GM18873 (cell line): ENCODE results near the gene FHDC1.

Source experiments
- ATAC-seq: cut with Tn5 transposase; IDR thresholded peaks from one replicate; pipeline ENCODE4 v1.9.1; 2021; ENCODE audit warnings: mild to moderate bottlenecking, moderate library complexity, moderate number of reproducible peaks; ENCODE audit not compliant: unreplicated experiment, low FRiP score

FHDC1 gene

GRCh38 chr4:153001626-153002025 is 65.5 kb downstream of the FHDC1 start:
- no peak for ATAC-seq

DNA sequence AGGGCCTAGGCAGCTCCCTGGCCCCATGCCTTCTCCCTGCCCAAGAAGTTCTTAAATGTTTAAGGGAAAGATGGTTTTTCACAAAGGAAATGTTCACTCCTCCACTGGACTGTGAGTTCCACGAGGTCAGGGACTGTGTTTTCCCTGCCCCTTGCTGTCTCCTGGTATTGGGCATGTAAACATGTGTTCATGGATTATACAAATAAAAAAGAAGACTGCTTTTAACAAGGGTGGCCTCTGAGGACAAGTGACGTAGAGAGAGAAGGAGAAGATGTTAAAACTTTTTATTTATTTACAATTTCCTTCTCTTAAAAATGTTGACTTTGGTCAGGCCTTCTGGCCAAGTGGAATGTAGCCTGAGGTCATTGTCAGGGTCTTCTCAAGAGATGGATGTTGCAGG is 66.0 kb downstream of the FHDC1 start:
- ATAC-seq, result no peak

- no peak for ATAC-seq
Measured at GRCh38 chr4:153004081-153004850, 68.1 kb downstream of the FHDC1 start.

DNA sequence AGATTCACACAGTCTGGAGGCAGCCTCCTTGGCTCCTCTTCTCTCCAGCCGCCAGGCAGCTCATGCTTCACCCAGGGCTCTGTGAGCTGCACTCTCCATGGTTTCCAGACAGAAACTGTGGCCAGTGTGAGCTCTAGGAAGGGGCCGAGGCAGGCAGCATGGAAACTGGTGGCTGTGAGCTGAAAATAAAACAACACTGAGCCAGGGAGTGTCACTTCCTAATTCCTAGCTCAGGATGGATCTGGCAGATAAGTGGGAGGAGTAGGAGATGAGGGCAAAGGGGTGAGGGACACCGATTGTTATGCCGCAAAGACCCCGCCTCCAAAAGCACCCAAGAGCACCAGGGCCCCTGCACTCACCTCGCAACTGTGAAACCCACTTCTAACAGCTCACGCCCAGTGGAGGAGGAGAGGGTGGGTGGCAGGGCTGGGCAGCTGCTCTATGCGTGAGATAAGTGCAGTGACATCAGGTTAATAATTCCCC is 69.8 kb downstream of the FHDC1 start:
- no peak for ATAC-seq

GRCh38 chr4:153008578-153009199 is 72.6 kb downstream of the FHDC1 start:
- ATAC-seq, result peak; percentile 80

- ATAC-seq, result no peak
Measured at GRCh38 chr4:153010146-153010545, 74.0 kb downstream of the FHDC1 start.

DNA sequence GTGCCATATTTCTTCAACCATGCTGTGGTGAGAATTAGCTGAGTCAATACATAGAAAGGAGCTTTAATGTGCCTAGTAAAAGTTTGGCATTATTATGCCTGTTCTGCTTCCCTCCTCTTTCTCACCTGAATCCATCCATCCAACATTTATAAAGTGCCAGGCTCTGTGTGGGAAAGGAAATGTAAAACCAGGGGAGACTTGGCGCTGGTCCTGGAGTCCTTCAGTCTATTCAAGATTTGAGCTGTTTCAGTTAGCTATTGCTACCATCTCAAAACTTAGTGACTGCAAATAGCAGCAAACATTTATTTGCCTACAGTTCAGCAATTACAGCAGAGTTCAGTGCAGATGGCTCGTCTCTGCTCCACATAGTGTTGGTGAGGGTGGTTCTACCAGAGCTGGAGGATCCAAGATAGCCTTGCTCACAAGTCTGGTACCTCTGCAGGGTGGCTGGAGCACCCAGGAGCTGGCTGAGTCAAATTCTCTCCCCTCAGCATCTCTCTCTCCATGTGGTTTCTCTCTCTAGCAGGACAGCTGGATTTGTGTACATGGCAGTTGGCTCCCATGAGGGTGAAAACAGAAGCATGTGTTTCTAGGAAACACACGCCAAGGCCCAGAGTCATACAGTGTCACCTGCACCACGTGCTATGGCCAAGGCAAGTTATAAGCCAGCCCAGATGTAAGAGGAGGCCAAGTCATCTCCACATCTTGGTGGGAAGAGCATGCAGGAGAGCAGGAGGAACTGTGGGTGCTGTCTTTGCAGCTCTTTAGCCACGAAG is 77.3 kb downstream of the FHDC1 start:
- no peak for ATAC-seq

DNA sequence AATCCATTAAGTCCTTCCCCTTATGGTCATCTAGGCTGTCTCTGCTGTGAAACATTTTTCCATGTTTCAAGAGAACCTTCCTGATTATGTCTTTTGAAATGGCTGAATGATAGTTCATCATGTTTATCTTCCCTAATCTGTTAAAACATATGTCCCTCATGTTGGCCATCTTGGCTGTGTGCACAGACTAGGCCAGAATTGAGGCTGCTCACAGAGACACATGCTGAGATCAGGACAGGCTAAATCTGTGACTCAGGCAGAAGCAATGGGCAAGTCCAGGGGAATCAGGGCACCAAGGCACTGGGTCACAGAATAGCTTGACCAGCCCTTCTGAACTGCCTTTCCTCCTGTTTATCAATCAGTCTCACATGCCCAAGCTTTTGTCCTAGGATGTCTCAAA is 78.3 kb downstream of the FHDC1 start:
- ATAC-seq, result no peak

DNA sequence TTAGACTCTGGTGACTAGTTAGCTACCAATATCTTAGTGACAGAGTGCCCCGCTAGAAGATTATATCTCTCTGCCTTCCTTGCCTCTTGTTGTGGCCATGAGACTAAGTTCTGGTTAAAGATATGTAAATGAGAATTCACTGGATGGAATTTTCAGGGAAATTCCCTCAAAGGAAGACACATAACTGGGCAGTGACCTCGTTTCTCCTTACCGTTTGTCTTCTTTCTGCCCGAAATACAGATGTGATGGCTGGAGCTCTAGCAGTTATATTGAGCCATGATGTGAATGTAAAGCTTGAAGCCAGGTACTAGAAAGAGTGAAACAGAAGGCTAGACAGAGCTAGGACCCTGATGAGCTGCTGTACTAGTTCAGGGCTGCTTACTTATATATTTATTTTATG is 80.5 kb downstream of the FHDC1 start:
- ATAC-seq, result no peak

GRCh38 chr4:153018031-153018430 is 81.9 kb downstream of the FHDC1 start:
- ATAC-seq, result no peak

GRCh38 chr4:153018684-153019083 is 82.6 kb downstream of the FHDC1 start:
- ATAC-seq, result no peak

DNA sequence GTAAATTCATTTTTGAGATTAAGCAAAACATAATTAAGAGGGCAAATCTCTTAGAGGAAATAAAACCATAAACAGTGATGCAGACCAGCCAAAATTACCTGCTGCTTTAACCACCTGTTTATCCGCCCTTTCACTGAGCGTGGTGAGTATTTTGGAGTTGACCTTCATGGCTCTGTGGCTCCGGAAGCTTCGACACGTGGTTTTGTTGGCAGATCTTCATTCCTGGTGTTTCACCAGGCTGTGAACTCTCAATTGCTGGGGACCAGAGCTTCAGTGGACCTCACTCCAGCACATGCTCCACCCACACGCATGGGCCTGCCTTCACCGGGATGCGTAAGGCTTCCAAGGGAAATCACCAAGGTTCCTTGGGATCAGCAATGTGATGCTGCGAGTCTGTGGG is 83.8 kb downstream of the FHDC1 start:
- ATAC-seq, result no peak

- no peak for ATAC-seq
Measured at GRCh38 chr4:153020457-153020856, 84.3 kb downstream of the FHDC1 start.

DNA sequence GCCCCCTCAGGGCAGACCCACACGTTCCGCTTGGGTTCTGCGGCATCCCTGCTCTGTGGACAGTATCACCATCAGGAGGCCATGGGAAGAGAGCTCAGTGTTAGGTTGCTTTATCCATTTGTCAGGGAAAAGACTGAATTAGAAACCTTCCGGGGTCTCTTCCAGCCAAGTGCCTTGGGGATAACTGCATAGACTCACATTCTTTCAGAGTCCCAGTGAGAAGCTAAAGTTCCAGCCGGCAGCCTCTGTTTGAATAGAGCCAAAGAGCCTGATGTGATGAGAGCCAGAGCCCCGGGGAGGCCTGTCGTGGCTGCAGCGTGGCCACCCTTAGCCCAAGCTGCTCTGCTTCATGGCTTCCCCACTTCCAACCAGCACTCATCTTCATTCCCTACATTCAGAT is 85.2 kb downstream of the FHDC1 start:
- ATAC-seq, result no peak

DNA sequence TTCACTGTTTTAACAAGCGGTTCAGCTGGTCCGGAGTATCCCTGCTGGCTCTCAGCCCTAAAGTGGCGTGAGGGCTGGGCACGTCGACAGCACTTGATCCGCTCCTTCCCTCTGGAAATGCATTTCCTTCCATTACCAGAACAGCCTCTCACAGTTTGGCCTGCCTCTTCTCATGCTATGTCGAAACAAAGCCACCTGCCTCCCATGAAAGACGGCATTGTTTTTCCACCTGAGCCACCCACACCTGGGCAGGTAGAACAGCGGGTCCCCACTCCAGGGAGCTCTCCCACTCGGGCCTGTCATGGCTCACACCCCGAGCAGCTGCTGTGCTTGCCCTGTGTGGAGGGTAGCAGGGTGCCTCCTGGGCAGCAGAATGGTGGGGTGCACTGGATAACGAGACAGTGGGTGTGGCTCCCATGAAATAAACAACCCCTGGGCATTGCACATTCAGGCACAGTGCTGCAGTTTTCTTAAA is 86.2 kb downstream of the FHDC1 start:
- no peak for ATAC-seq

DNA sequence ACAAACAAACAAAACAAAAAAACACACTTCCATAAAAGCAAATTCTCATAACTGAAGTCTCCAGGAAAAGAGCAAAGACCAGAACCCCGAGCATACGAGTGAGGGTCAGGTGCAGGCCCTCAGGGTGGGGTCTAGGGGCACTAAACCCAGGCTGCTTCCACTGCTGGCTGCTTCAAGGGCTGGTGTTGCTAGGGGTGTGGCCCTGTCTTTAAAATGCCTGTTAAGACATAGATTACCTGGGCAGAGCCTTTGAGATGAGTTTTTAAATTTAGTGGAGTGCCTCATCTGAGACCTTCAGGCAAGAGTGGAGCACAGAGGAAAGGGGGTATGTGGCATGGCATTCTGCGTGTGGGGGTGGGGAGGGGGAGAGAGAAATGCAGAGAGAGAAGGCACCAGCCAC is 87.0 kb downstream of the FHDC1 start:
- ATAC-seq, result no peak

- no peak for ATAC-seq
Measured at GRCh38 chr4:153023692-153024394, 87.7 kb downstream of the FHDC1 start.

GRCh38 chr4:153024466-153024865 is 88.3 kb downstream of the FHDC1 start:
- no peak for ATAC-seq

DNA sequence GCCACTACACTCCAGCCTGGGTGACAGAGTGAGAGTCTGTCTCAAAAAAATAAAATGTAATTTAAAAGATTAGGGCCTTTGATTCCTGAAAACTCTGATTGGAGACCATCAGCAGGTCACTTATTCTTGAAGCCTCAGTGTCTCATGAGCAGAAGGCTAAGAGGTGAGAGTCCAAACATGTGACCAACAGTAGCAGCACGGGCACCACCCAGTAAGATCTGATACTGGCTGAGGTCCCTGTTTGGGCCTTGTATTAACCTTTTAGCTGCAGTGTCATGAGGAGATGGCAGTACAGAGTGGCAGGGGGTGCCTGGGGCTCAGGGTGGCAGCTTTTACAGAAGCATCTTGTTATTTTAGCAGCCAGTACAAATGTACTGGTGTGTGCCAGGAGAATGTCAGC is 89.3 kb downstream of the FHDC1 start:
- ATAC-seq, result no peak

DNA sequence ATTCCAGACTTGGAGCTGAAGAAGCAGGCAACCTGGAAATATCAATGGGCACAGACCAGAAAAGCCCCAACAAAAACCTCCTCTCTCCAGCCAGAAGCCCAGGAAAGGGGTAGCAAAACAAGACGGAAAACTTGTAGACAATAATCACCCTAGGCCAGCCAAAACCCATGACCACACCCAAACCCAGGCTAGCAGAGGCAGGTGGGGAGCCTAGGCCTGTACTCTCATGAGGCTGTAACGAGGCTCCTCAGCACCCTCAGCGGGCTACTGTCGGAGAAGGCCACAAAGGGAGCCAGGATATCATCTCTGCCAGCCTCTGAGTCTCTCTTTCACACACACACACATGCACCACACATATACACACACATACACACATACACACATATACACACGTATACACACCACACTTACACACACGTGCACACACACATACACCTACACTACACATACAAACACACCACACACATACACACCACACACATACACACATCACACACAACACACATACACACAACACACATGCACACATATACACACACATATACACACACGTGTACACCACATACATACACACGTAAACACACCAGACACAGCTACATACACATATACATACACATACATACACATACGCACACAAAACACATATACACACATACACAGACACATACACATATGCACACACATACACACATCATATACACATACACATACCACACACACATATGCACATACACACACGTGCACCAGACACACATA is 90.6 kb downstream of the FHDC1 start:
- ATAC-seq, result no peak
